Uterus (tissue), 2 donors: ENCODE data around the gene GFPT2.

ENCODE experiments used
- CTCF ChIP-seq, 4 experiments: fragments of 200-600 bp in 2 of 4; fragments of 450-650 bp in 2 of 4; sonication (generic) in 2 of 4; IDR thresholded peaks; one replicate each; pipeline ENCODE4 v1.5.1; 2016 to 2019; ENCODE audit warnings: antibody characterized with exemption in 4 of 4, mild to moderate bottlenecking in 2 of 4, moderate library complexity in 1 of 4
- POLR2A ChIP-seq, 2 donors: fragments of 450-650 bp; IDR thresholded peaks; one replicate each; pipeline ENCODE4 v1.6.1; 2016; ENCODE audit warnings: antibody characterized with exemption in 2 of 2, mild to moderate bottlenecking in 1 of 2, moderate library complexity in 1 of 2

GRCh38 chr5:180390441-180391190 is 37.5 kb upstream of the GFPT2 start:
- TF ChIP-seq POLR2A (IDR thresholded peaks at IDR 0.05) = no peak
- no peak for TF ChIP-seq CTCF (IDR thresholded peaks at IDR 0.05)
